Stimulated activated CD8-positive, alpha-beta memory T cell treated with anti-CD3 and anti-CD28 coated beads, Interleukin-15, amount 100 ng/mL, for 4 hours (primary cell): ENCODE measurements around the gene MARCO.

Source experiments
- DNase-seq, 2 donors: peaks; one replicate each; pipeline ENCODE4 v3.0.0-alpha.2; 2020; ENCODE audit warnings: low read depth in 2 of 2

Gene MARCO

GRCh38 chr2:119004602-119005001, 62.6 kb downstream of the MARCO start:
- no peak for DNase-seq

- DNase-seq: no peak
Measured at GRCh38 chr2:119005051-119005450, 63.1 kb downstream of the MARCO start.

GRCh38 chr2:119005555-119005954, 63.6 kb downstream of the MARCO start:
- DNase-seq: no peak

- no peak for DNase-seq
Measured at GRCh38 chr2:119006441-119006840, 64.4 kb downstream of the MARCO start.

- DNase-seq: no peak
Measured at GRCh38 chr2:119008108-119008507, 66.1 kb downstream of the MARCO start.

DNA sequence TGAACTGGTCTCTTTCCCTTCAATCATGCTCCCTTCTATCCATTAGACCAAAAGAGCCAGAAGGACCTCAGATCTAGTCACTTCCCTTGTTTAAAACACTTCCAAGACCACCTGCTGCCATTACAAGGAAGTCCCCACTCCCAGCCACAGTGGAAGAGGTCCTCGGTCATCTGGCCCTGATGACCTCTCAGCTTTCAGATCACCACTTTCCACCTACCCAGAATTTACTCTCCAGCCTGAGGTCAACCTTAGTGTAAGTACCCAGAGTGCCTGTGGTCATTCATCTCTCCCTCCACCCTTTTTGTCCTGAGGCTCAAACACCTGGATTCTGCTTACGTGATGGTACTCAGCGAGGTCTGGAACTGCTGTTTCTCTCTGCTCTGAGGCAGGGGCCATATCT, 67.1 kb downstream of the MARCO start:
- DNase-seq: no peak

GRCh38 chr2:119010336-119010735, 68.3 kb downstream of the MARCO start:
- DNase-seq: no peak

DNA sequence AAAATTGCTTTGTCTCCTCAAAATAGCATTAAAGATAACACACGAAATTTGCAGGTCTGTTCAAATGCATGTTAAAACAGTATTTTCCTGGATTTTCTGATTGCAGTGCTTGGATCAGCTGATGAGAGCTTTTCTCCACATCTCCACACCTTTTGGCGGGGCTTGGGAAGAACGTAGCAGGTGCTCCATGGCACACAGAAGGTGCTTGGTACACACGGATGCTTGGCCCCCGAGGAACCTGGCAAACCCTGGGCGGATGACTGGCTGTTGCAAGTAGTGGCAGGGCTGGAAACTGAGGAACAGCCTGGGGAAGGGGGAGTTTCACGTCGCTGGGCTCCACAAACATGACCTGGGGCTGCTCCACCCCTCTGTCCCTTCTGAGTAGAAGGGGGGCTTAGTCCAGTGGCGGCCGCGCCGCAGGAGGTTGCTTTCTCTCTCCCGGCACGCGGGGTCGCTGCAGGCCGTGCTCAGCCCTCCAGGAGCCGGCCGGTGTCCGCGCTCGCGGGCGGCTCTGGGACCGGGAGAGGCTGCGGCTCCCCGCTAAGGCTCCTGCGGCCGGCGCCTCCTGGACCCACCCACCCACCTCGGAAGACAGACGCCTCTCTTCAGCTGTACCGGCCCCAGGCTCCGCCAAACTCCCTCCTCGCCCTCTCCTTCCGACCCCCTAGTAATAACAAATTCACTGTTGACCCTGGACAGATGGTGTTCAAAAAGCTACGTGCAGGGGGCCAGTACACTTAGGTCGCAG, 69.3 kb downstream of the MARCO start:
- DNase-seq: no peak

GRCh38 chr2:119011910-119012209, 69.9 kb downstream of the MARCO start:
- no peak for DNase-seq

- DNase-seq: no peak
Measured at GRCh38 chr2:119012345-119013301, 70.6 kb downstream of the MARCO start.

GRCh38 chr2:119013671-119014070, 71.7 kb downstream of the MARCO start:
- DNase-seq: no peak

DNA sequence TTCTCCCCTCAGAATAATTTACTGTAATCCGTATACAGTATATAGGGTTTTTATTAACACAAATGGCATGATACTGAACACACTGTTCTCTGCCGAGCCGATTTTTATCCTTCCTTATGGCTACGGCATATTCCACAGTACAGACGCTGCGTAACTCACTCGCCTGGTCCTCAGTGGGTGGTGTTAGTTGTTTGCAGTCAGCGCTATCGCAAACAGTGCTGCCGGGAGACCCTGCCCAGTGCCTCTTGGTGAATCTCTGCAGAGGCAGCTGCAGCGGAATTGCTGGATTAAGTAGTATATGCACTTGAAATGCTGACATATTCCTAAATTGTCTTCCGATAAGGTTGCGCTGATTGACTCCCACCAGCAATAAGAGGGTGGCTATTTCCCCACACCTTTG, 73.9 kb downstream of the MARCO start:
- DNase-seq: no peak

GRCh38 chr2:119019521-119019920, 77.5 kb downstream of the MARCO start:
- no peak for DNase-seq

DNA sequence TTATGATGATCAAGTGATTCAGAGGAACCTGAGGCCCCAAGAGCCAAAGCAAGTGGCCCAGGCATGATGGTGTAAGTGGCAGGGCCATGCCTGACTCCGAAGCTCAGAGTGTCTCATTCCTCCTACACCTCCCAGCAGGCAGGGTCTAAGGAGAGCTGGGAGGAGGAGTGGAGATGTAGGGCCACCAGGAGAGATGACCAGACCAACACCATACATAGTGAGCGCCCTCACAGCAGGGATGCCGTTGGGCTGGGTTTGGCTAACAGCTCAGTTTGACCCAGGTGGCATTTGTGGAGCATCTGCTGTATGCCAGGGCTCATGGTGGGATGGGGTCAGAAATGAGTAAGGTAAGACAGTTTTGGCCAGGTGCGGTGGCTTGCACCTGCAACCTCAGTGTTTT, 80.7 kb downstream of the MARCO start:
- DNase-seq: no peak

- DNase-seq: no peak
Measured at GRCh38 chr2:119023534-119023933, 81.5 kb downstream of the MARCO start.

GRCh38 chr2:119024152-119024551, 82.2 kb downstream of the MARCO start:
- DNase-seq: no peak

GRCh38 chr2:119024568-119024967, 82.6 kb downstream of the MARCO start:
- DNase-seq: no peak

DNA sequence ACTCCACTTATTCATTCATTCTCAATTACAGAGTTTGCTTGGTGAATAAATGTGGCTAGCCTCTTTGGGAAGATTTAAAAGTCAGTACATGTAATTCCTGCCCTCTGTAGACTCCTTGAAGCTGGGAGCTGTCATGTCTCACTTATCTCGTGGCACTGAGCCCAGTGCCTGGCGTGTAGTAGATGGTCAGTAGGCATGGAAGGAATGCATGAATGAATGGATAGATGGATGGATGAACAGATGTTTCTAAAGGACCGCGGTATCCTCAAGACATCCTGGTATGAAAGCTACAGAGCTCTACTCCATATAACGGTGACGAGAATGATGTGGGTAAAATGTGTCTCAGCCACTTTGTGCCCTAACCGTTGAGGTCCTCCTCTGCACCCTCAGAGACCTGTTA, 83.0 kb downstream of the MARCO start:
- DNase-seq: no peak

DNA sequence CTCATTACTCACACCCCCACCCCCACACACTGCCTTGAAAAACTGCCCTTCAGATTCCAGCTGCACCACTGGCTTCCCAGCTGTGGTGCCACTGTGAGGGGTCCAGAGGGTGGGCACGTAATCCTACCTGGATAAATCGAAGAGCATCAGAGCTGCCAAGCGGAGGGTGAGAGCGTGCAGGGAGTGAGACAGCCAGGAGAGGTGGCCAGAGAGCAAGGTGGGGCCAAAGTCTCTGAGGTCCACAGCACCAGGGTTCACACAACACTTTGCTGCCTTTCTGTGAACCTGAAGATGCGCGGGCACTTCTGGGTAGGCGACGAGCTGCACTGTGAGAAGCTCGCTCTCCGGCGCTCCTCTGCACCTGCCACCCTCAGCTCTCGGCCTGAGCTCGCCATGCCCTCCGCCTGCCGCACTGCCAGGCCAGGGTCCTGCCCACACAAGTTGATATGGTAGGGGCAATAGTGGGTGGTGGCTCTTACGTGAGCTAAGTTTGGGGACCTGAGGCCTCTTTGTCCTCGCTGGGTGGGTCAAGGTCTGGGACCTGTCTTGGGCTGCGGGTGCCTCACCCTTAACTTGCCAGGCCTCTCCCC, 83.9 kb downstream of the MARCO start:
- no peak for DNase-seq

DNA sequence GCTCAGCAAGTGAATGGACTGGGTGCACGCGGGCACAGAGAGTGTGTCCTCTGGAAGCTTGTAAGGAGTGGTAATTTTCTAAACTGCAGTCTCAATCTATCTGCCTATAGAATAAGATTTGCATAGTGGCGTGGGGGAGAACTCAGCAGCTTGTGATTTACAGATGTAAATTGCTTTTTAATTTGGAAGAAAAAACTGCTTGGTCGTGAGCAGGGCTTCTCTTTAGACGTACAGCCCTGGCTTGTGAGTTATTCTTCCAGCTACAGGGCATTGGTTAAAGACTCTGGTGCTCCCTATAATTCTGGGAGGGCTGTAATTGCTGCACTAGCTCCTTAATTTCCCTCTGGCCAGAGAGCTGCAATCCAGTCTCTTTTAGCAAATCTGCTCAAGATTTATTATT, 84.9 kb downstream of the MARCO start:
- no peak for DNase-seq

DNA sequence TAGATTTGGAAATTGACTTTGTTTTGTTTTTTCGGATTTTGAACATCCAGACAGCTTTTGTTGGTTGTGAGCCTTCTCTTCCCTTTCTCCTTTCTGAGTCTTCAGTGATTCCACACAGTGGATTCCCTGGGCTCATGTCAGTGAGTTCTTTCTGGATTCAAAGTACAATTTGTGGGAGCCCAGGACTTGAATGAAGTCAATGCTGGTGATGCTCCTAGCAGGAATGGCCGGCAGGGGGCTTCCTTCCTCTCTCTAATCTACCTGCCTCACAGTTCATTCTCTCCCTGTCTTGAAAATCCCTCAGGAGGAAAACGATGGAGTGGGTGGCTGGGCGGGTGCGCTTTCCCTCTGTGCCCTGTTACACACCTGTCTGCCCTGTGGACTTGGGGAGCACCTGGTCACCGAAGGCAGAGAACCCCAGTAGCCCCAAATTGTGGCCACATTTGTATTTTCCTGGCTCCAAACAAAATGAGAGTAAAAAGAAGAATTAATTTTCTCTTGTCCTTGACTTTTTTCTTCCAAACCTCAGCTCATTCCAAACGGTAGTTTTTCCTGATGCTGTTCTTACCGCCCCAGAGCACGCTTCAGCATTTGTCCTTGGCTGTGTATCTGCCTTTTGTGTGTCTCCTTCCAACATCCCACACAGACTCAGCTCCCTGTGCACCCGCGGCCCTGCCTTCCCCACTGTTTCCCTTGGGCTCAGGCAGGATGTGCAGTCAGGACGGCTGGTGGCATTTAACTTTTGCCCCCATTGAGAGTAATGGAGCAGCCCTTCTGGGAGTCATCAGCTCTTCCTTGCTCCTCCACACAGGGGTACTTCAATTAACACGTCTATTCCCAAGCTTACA, 86.6 kb downstream of the MARCO start:
- DNase-seq: no peak

GRCh38 chr2:119029297-119029696, 87.3 kb downstream of the MARCO start:
- no peak for DNase-seq
